Measurements from ENCODE around the gene ANO9. TPM values are rescaled to one million over a fixed set of nuclear protein-coding genes. Genes with fewer than 3 reads are reported as not detected.

ANO9 gene
- total RNA-seq, 2 experiments from 2014 or later, result 88.2 to 94.2 TPM

DNA sequence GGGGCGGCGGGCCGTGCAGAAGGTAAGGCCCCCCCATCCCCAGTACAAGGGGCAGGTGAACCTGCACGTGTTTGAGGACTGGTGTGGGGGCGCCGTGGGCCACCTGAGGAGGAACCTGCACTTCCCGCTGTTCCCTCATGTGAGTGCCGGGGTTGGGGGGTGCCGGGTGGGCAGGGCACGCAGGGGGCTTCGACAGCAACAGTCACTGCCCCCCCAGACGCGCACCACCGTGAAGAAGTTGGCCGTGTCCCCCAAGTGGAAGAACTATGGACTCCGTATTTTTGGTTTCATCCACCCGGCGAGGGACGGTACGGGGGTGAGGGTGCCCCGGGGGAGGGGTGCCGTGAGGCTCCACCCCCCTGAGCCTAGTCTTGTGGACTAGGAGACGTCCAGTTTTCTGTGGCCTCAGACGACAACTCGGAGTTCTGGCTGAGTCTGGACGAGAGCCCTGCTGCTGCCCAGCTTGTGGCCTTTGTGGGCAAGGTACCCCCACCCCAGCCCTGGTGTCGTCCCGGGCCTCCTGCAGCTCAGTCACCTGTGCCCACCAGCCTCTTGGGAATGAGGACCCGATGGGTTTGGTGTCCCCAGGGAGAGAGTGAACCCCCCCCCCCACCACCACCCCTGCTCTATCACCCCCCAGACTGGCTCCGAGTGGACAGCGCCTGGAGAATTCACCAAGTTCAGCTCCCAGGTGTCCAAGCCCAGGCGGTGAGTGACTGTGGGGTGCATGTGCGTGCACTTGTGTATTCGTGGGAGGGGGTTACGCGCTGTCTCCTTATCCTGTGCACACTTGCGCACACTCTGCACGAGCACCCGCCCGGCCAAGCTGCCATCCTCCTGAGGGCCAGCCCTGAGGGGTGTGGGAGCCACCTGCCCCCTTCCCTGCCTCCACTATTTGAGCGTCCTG lies 68.7 kb downstream of the ANO9 start:
- H3K9me3 Mint-ChIP-seq, result no peaks in the 10 kb centered on the region
- peaks cover 5% of the 10 kb centered on the region for H3K36me3 Mint-ChIP-seq (ENCODE audit: low read depth)
- peaks cover 10% of the 10 kb centered on the region for H3K4me1 Mint-ChIP-seq
- H3K27me3 Mint-ChIP-seq, result peaks cover 21% of the 10 kb centered on the region
- no peak overlapping the region for H3K27ac Mint-ChIP-seq
- no peak overlapping the region for H3K4me3 Mint-ChIP-seq
- CTCF ChIA-PET, result interaction anchor here (0.6 kb wide), 1 partner anchor 83 kb away, joined by 4 read pairs; no protein-coding TSS in a partner anchor
- DNase-seq, result no peak
- POLR2A ChIA-PET, result no interaction called here

DNA sequence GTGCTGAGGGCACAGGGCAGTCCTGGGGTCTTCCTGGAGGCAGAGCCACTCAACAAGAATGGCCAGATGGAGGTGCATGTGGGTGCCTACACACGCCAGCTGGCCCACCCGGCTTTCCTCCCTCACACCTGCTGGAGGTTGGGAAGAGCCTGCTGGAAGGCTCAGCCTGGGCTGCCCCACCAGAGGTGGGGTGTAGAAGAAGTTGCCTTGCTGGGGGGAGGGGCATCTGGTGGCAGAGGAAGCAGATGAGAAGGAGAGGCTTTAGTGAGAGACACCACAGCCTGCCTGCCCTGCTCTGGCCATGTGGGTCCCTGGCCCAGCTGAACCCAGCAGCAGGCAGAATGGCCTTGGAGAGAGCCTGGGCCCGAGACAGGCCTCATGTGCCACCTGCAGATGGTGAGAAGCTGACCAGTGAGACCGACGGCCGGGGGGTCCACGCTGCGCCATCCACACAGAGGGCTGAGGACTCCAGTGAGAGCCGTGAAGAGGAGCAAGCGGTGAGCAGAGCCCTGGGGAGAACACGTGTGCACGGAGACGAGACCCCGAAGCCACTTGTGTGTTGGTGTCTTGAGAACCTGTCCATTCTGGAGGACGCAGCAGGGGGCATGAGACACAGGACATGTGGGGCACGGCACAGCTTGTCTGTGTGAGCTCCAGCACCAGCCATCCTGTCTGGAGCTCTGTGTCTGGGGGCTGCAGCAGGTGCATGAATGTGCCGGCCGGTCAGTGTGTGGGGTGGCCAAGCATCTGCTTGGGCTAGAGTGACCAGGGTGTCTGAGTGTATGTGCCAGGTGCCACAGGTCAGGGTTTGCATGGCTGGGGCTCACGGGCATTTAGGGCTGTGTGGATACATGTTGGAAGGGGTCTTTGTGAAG lies 69.9 kb downstream of the ANO9 start:
- DNase-seq, result no peak
- H3K9me3 Mint-ChIP-seq, result no peaks in the 10 kb centered on the region
- ChIA-PET CTCF (interaction anchor here (0.6 to 1.1 kb wide), 3 partner anchors 25 to 147 kb away, joined by 3 to 4 read pairs (median 4); no protein-coding TSS in a partner anchor), POLR2A (no interaction called here)
- peaks cover 5% of the 10 kb centered on the region for H3K36me3 Mint-ChIP-seq (ENCODE audit: low read depth)
- H3K27me3 Mint-ChIP-seq, result peaks cover 32% of the 10 kb centered on the region
- H3K27ac Mint-ChIP-seq, result no peak overlapping the region
- peaks cover 12% of the 10 kb centered on the region for H3K4me1 Mint-ChIP-seq
- no peak overlapping the region for H3K4me3 Mint-ChIP-seq

DNA sequence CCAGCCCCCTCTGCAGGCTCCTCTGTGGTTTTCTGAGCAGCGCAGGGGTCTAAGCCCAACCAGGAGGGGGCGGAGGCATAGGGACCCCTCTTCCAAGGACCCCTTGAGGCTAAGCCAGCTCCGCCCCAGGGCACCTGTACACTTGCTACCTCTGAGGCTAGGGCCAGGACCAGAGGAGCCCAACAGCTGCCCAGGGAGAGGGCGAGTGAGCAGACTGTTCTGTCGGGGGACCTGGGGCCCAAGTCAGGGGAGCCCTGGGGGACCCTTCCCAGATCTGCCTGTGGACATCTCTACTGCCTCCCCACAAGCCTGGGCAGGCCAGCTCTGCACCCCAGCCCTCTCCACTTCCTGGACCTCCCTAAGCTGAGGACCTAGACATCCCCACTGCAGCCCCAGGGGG lies 70.8 kb downstream of the ANO9 start:
- POLR2A ChIA-PET, result no interaction called here

DNA sequence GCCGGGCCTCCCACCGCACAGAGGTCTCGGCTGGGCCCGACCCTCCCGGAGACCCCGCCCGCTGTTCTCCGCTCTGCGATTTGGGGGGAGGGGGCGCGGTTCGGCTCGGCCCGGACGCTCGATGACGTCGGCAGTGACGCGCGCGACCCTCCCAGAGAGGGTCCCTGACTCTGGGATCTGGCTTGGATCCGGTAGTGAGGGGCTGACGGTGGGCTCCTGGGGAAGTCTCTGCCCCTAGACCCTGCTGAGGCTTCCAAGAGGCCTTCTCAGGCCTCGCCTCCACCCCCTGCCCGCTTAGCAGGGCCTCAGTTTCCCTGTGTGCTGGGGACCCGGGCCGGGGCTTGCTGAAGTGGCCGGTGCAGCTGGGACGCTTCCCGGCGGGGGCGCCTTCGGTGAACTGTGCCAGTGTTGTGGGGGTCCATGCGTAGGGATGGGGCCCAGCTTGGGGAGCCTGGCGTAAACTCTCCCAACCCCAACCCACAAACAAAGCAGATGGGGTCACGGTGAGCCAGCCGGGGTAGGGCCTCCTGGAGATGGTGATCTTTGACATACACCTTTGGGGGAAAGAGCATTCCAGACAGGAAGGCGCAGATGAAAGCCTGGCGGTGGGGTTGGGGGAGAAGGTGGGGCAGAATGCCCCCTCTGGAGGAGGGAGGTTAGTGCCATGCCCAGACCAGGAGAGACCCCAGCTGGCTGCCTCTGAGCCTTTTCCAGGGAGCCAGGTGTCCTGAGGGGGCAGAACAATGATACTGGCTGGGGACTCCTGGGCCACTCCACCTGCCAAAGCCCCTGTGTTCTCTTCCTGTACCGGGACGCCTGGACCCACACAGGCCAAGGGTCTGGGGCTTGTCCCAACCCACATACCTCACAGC lies 71.5 kb downstream of the ANO9 start:
- peaks cover 12% of the 10 kb centered on the region for H3K4me1 Mint-ChIP-seq
- peaks cover 5% of the 10 kb centered on the region for H3K36me3 Mint-ChIP-seq (ENCODE audit: low read depth)
- peaks cover 42% of the 10 kb centered on the region for H3K27me3 Mint-ChIP-seq
- ChIA-PET POLR2A (no interaction called here), CTCF (interaction anchor here (0.9 kb wide), 1 partner anchor 27 kb away, joined by 3 read pairs; no protein-coding TSS in a partner anchor)
- no peak for DNase-seq
- no peaks in the 10 kb centered on the region for H3K9me3 Mint-ChIP-seq
- H3K27ac Mint-ChIP-seq, result peak overlapping the region; percentile 36
- H3K4me3 Mint-ChIP-seq, result peak overlapping the region; percentile 45

More for the DNA sequence above, 70.8 kb downstream of the ANO9 start:
- Mint-ChIP-seq H3K27ac (peak overlapping the region; percentile 36), H3K4me1 (peaks cover 12% of the 10 kb centered on the region), H3K9me3 (no peaks in the 10 kb centered on the region), H3K36me3 (ENCODE audit: low read depth) (peaks cover 5% of the 10 kb centered on the region), H3K4me3 (peak overlapping the region; percentile 25), H3K27me3 (peaks cover 39% of the 10 kb centered on the region)
- no peak for DNase-seq
- CTCF ChIA-PET, result interaction anchor here (1.0 kb wide), 1 partner anchor 26 kb away, joined by 3 read pairs; no protein-coding TSS in a partner anchor

DNA sequence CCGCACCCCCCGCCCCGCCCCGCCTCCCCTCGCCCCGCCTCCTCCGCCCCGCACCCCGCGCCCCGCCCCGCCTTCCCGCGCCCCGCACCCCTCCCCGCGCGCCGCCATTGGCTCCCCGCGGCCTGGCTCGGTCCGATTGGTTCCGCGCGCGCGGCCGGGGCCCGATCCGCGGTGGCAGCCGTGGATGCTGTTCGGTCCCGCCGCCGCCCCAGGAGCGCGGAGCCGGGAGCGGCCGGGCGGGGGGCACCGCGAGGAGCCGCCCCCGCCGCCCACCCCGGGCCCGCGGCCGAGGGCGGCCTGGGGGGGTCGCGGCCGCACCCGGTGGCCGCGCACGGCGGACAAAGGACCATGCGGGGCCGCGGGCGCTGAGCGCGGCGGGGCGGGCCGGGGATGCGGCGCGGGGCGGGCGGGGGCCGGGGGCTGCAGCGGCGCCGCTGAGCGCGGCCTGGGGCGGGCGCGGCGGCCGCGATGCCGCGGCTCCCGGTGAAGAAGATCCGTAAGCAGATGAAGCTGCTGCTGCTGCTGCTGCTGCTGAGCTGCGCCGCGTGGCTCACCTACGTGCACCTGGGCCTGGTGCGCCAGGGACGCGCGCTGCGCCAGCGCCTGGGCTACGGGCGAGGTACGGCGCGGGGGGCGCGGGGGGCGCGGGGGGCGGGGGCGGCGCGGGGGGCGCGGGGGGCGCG lies 72.3 kb downstream of the ANO9 start, which contains the start of gene B4GALNT4:
TSS of gene B4GALNT4 (plus strand) at position 164 of the 683 bp plus-strand sequence. CDS start at position 469, 305 bp downstream.
- peaks cover 42% of the 10 kb centered on the region for H3K27me3 Mint-ChIP-seq
- no peak within 1 kb of the TSS for H3K27ac Mint-ChIP-seq
- H3K4me3 Mint-ChIP-seq, result peak within 1 kb of the TSS; percentile 58
- H3K4me1 Mint-ChIP-seq, result peaks cover 12% of the 10 kb centered on the region
- CTCF ChIA-PET, result interaction anchor here (0.9 to 1.4 kb wide), 2 partner anchors 28 kb away, joined by 3 to 4 read pairs; no protein-coding TSS in a partner anchor
- POLR2A ChIA-PET, result no interaction called here
- H3K9me3 Mint-ChIP-seq, result no peaks in the 10 kb centered on the region
- peak; percentile 26 for DNase-seq
- H3K36me3 Mint-ChIP-seq (ENCODE audit: low read depth), result peaks cover 5% of the 10 kb centered on the region

DNA sequence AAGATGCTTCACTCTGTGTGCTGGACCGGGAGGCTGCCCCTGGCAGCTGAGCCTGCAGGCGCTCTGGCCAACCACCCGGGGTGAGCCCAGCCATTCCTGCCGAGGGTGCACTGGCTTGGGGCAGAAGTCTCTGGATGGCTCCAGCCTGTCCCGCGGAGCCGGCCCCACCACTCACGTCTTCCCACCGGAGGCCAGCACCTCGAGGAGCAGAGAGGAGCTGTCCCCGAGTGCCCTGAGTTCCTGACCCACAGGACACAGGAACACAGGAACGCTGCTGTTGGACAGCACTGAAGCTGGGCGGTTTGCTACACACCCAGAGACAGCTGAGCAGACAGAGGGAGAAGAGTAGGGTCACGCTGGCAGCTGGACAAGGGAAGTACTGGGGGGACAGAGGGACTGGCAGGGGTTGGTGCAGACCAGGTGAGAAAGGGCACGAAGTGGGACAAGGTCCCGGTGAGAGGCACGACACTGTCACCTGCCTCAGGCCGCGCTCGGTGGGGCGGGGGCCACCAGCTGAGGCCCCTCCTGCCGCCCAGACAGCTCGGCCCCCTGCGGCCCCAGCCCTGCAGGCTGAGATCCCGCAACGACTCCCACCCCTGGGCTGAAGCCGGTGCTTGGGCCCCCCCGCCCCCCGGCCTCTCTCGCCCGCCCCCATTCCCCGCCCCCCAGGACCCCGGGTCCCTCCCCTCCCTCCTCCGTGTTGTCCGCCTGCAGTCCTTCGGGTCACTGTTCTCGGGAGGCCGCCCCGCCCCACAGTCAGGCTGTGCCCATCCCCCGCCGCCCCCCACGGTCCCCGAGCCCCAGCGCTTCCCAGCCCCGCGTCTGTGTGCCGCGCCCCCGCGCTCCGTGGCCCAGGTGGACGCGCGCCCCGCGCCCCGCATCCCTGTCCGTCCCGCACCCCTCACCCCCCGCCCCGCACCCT lies 73.1 kb downstream of the ANO9 start:
- Mint-ChIP-seq H3K27me3 (peaks cover 42% of the 10 kb centered on the region), H3K4me1 (peaks cover 12% of the 10 kb centered on the region), H3K9me3 (no peaks in the 10 kb centered on the region), H3K4me3 (peak overlapping the region; percentile 58), H3K27ac (no peak overlapping the region), H3K36me3 (ENCODE audit: low read depth) (no peaks in the 10 kb centered on the region)
- ChIA-PET POLR2A (interaction anchor here (0.6 kb wide), 1 partner anchor 162 kb away, joined by 3 read pairs; the partner anchor contains the start of gene BET1L), CTCF (interaction anchor here (0.6 to 1.4 kb wide), 3 partner anchors 28 to 300 kb away, joined by 3 to 5 read pairs (median 4); no protein-coding TSS in a partner anchor)
- no peak for DNase-seq

DNA sequence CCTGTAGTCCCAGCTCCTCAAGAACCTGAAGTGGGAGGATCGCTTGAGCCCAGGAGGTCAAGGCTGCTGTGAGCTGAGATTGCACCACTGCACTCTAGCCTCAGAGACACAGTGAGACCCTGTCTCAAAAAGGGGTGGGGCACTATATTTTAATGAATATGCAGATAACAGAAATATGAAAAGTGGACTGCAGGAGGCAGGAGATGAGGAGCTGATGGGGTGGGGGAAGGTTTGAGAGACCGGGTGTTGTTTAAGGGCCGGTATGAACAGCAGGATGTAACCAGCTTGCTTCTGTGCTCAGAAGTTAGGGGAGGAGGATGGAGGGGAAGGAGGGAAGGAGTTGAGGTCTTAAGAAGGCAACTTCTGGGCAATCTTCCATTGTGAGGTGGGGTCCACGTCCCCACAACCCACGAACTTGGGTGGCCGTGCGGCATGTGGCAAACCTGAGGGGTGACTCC lies 73.8 kb downstream of the ANO9 start:
- peak overlapping the region; percentile 58 for H3K4me3 Mint-ChIP-seq
- peaks cover 42% of the 10 kb centered on the region for H3K27me3 Mint-ChIP-seq
- H3K36me3 Mint-ChIP-seq (ENCODE audit: low read depth), result no peaks in the 10 kb centered on the region
- peaks cover 12% of the 10 kb centered on the region for H3K4me1 Mint-ChIP-seq
- no peak overlapping the region for H3K27ac Mint-ChIP-seq
- CTCF ChIA-PET, result interaction anchor here (1.4 kb wide), 2 partner anchors 29 to 151 kb away, joined by 4 to 5 read pairs; no protein-coding TSS in a partner anchor
- POLR2A ChIA-PET, result no interaction called here
- no peaks in the 10 kb centered on the region for H3K9me3 Mint-ChIP-seq
- DNase-seq, result no peak

Other genes with a start within 250 kb of the ANO9 start
- not detected for gene SCGB1C1, start 248.9 kb downstream of the ANO9 start, total RNA-seq
- 10 to 100 TPM; 29.7 to 33.2 TPM for gene BET1L, start 234.6 kb downstream of the ANO9 start, total RNA-seq
- gene RIC8A, start 234.3 kb downstream of the ANO9 start, total RNA-seq, result 100 to 1,000 TPM; 111 to 124 TPM
- 10 to 100 TPM; 11.3 to 12.7 TPM for gene SIRT3, start 205.7 kb downstream of the ANO9 start, total RNA-seq
- 100 to 1,000 TPM; 125 to 153 TPM for gene PSMD13, start 205.0 kb downstream of the ANO9 start, total RNA-seq
- gene NLRP6, start 163.6 kb downstream of the ANO9 start, total RNA-seq, result 1 to 10 TPM; 5.5 to 6.5 TPM
- 100 to 1,000 TPM; 325 to 377 TPM for gene PGGHG, start 152.9 kb downstream of the ANO9 start, total RNA-seq
- not detected for gene IFITM5, start 142.5 kb downstream of the ANO9 start, total RNA-seq
- gene IFITM2, start 134.2 kb downstream of the ANO9 start, total RNA-seq, result 1,000 to 10,000 TPM; 1,561 to 1,733 TPM
- 1,000 to 10,000 TPM; 1,306 to 1,465 TPM for gene IFITM1, start 128.0 kb downstream of the ANO9 start, total RNA-seq
- gene IFITM3, start 121.2 kb downstream of the ANO9 start, total RNA-seq, result 100 to 1,000 TPM; 213 to 271 TPM
- 1 to 10 TPM; 1.5 to 1.6 TPM for gene B4GALNT4, start 72.5 kb downstream of the ANO9 start, total RNA-seq
- not detected for gene PKP3, start 47.8 kb downstream of the ANO9 start, total RNA-seq
- 100 to 1,000 TPM; 226 to 255 TPM for gene SIGIRR, start 27.0 kb downstream of the ANO9 start, total RNA-seq
- 10 to 100 TPM; 22.7 to 25.2 TPM for gene PTDSS2, start 8.3 kb upstream of the ANO9 start, total RNA-seq
- 10 to 100 TPM; 90.6 to 99.5 TPM for gene RNH1, start 65.2 kb upstream of the ANO9 start, total RNA-seq
- gene HRAS, start 93.6 kb upstream of the ANO9 start, total RNA-seq, result 10 to 100 TPM; 51.7 to 63.5 TPM
- gene LRRC56, start 95.5 kb upstream of the ANO9 start, total RNA-seq, result 1 to 10 TPM; 2.0 to 2.1 TPM
- gene LMNTD2, start 118.7 kb upstream of the ANO9 start, total RNA-seq, result 1 to 10 TPM; 3.4 to 4.8 TPM
- 10 to 100 TPM; 30.7 to 38.1 TPM for gene RASSF7, start 119.0 kb upstream of the ANO9 start, total RNA-seq
- gene PHRF1, start 134.5 kb upstream of the ANO9 start, total RNA-seq, result 10 to 100 TPM; 46.8 to 48.6 TPM
- 100 to 1,000 TPM; 152 to 154 TPM for gene IRF7, start 173.9 kb upstream of the ANO9 start, total RNA-seq
- not detected for gene CDHR5, start 182.9 kb upstream of the ANO9 start, total RNA-seq
- gene SCT, start 185.2 kb upstream of the ANO9 start, total RNA-seq, result not detected
- gene DRD4, start 195.3 kb upstream of the ANO9 start, total RNA-seq, result under 1 TPM; 0.21 to 0.30 TPM

Measured in activated CD4-positive, alpha-beta T cell treated with anti-CD3 and anti-CD28 coated beads, Interleukin-2, amount 10 ng/mL, durations not matched to agents 7 days and 5 days (primary cell).